HCT116 (cell line): ENCODE results near the gene SAMMSON. TPM values are rescaled to one million over a fixed set of nuclear protein-coding genes. Genes with fewer than 3 reads are reported as not detected.

Source experiments
- ATAC-seq: fragments of 200-7000 bp; cut with Tn5 transposase; 2 replicates; pipeline ENCODE4 v1.9.1; 2020; ENCODE audit warnings: mild to moderate bottlenecking, moderate library complexity
- BruUV-seq: library from RNA; stranded (reverse); fragments of 400-500 nt; replicated peaks from 2 replicates; lab custom pipeline; 2021; lab: Mats Ljungman, UMichigan
- CTCF ChIA-PET: fragments of 300-600 bp; sonication (Branson Sonifier 250); formaldehyde crosslinking; loops from one replicate; lab custom pipeline; 2021; ENCODE audit warnings: antibody characterized with exemption; lab: Charles Lee
- POLR2A ChIA-PET: fragments of 300-600, 350-600 bp; sonication (Branson Sonifier 250); formaldehyde crosslinking; loops from one replicate; lab custom pipeline; 2021; ENCODE audit warnings: antibody characterized with exemption; lab: Charles Lee
- RAD21 ChIA-PET, 2 experiments: fragments of 300-600 bp; sonication (Branson Sonifier 250); formaldehyde crosslinking; loops; one replicate each; lab custom pipeline; 2023; ENCODE audit warnings: low total read pairs in 2 of 2; ENCODE audit not compliant: uncharacterized antibody in 2 of 2, unreplicated experiment in 2 of 2, low non-redundant PET in 1 of 2; lab: Charles Lee
- DNase-seq: peaks from one replicate; pipeline ENCODE4 v3.0.0-alpha.2; 2010; ENCODE audit warnings: low read depth, low spot score
- H2AFZ ChIP-seq: fragments of 200-600 bp; shearing (Covaris generic), sonication (generic); 2 replicates; pipeline ENCODE4 v1.6.1; 2017; ENCODE audit warnings: low read depth, mixed run types, mixed read lengths, antibody characterized with exemption, low read length; ENCODE audit not compliant: poor library complexity, severe bottlenecking
- H3K27ac ChIP-seq: 2 replicates; pipeline ENCODE4 v1.5.1; 2012; ENCODE audit warnings: low read depth, low read length
- H3K27me3 ChIP-seq: fragments of 200-600 bp; sonication (generic); 2 replicates; pipeline ENCODE4 v1.6.1; 2016; ENCODE audit warnings: mixed run types, low read length, mixed read lengths; ENCODE audit not compliant: insufficient read depth
- H3K36me3 ChIP-seq, 2 experiments: fragments of 200-500 bp in 1 of 2; fragments of 200-600 bp in 1 of 2; sonication (Bioruptor generic) in 1 of 2; sonication (generic) in 1 of 2; 2 replicates each; pipeline versions ENCODE4 v1.5.1 to v1.6.1; 2014 to 2016; ENCODE audit warnings: low read length in 2 of 2, inconsistent platforms in 1 of 2, mixed read lengths in 1 of 2, mixed run types in 1 of 2; ENCODE audit not compliant: insufficient read depth in 2 of 2, control insufficient read depth in 1 of 2
- H3K4me1 ChIP-seq, 2 experiments: fragments of 200-600 bp in 1 of 2; sonication (generic) in 1 of 2; 2 replicates each; pipeline versions ENCODE4 v1.5.1 to v1.6.1; 2012 to 2017; ENCODE audit warnings: low read length in 2 of 2, inconsistent platforms in 1 of 2, mild to moderate bottlenecking in 1 of 2, mixed read lengths in 1 of 2, mixed run types in 1 of 2, moderate library complexity in 1 of 2; ENCODE audit not compliant: insufficient read depth in 2 of 2, control insufficient read depth in 1 of 2
- H3K4me2 ChIP-seq: fragments of 200-600 bp; sonication (generic); 2 replicates; pipeline ENCODE4 v1.6.1; 2017; ENCODE audit warnings: mixed run types, low read length, mixed read lengths
- H3K4me3 ChIP-seq, 2 experiments: fragments of 200-600 bp in 1 of 2; sonication (generic) in 1 of 2; replicated peaks in 1 of 2; 2 replicates each; pipeline ENCODE4 v1.5.1; 2011 to 2016; ENCODE audit warnings: low read length in 2 of 2, control low read depth in 1 of 2, low read depth in 1 of 2, mild to moderate bottlenecking in 1 of 2, mixed read lengths in 1 of 2, mixed run types in 1 of 2
- H3K79me2 ChIP-seq: fragments of 200-600 bp; sonication (generic); 2 replicates; pipeline ENCODE4 v1.6.1; 2017; ENCODE audit warnings: mild to moderate bottlenecking, mixed run types, low read length, moderate library complexity, mixed read lengths; ENCODE audit not compliant: insufficient read depth
- H3K9ac ChIP-seq: fragments of 200-600 bp; sonication (generic); 2 replicates; pipeline ENCODE4 v1.6.1; 2016; ENCODE audit warnings: low read length, mixed read lengths
- H3K9me2 ChIP-seq: fragments of 200-600 bp; sonication (generic), shearing (Covaris generic); 2 replicates; pipeline ENCODE4 v1.6.1; 2017; ENCODE audit warnings: mixed run types, mild to moderate bottlenecking, moderate library complexity; ENCODE audit not compliant: insufficient read depth
- H3K9me3 ChIP-seq, 2 experiments: fragments of 200-500 bp in 1 of 2; fragments of 200-600 bp in 1 of 2; sonication (Bioruptor generic) in 1 of 2; sonication (generic) in 1 of 2; 2 replicates each; pipeline ENCODE4 v1.6.1; 2014 to 2017; ENCODE audit warnings: low read length in 2 of 2, mixed read lengths in 2 of 2, inconsistent platforms in 1 of 2, low read depth in 1 of 2, mild to moderate bottlenecking in 1 of 2, mixed run types in 1 of 2, moderate library complexity in 1 of 2; ENCODE audit not compliant: control insufficient read depth in 1 of 2, insufficient read depth in 1 of 2
- H4K20me1 ChIP-seq: fragments of 200-600 bp; sonication (generic), shearing (Covaris generic); 2 replicates; pipeline ENCODE4 v1.6.1; 2017; ENCODE audit warnings: mixed run types, mild to moderate bottlenecking, moderate library complexity; ENCODE audit not compliant: insufficient read depth
- ATF3 ChIP-seq: IDR thresholded peaks from 2 replicates; pipeline ENCODE4 v1.6.1; 2012
- CEBPB ChIP-seq: IDR thresholded peaks from 2 replicates; pipeline ENCODE4 v1.6.1; 2012; ENCODE audit warnings: low read depth
- EGR1 ChIP-seq: IDR thresholded peaks from 2 replicates; pipeline ENCODE4 v1.6.1; 2012; ENCODE audit warnings: low read depth
- ELF1 ChIP-seq: IDR thresholded peaks from 2 replicates; pipeline ENCODE4 v1.6.1; 2012; ENCODE audit warnings: low read depth, borderline replicate concordance
- FOSL1 ChIP-seq: IDR thresholded peaks from 2 replicates; pipeline ENCODE4 v1.6.1; 2012; ENCODE audit warnings: low read depth
- JUND ChIP-seq: IDR thresholded peaks from 2 replicates; pipeline ENCODE4 v1.6.1; 2012
- POLR2A ChIP-seq: IDR thresholded peaks from 2 replicates; pipeline ENCODE4 v1.7.0; 2011; ENCODE audit warnings: borderline replicate concordance; ENCODE audit not compliant: insufficient read depth, insufficient read length; ENCODE audit errors: extremely low read depth
- POLR2AphosphoS5 ChIP-seq: IDR thresholded peaks from 2 replicates; pipeline ENCODE4 v1.6.1; 2011; ENCODE audit warnings: mild to moderate bottlenecking, low read depth, low read length, moderate library complexity
- REST ChIP-seq: IDR thresholded peaks from 2 replicates; pipeline ENCODE4 v1.6.1; 2012; ENCODE audit warnings: low read depth
- SIN3A ChIP-seq: IDR thresholded peaks from 2 replicates; pipeline ENCODE4 v1.6.1; 2012; ENCODE audit warnings: low read depth
- SP1 ChIP-seq: IDR thresholded peaks from 2 replicates; pipeline ENCODE4 v1.6.1; 2012; ENCODE audit warnings: low read depth
- SRF ChIP-seq: IDR thresholded peaks from 2 replicates; pipeline ENCODE4 v1.6.1; 2012; ENCODE audit warnings: low read depth
- TCF7L2 ChIP-seq: IDR thresholded peaks from 2 replicates; pipeline ENCODE4 v1.7.0; 2011; ENCODE audit warnings: borderline replicate concordance, inconsistent platforms; ENCODE audit not compliant: insufficient read depth, insufficient read length; ENCODE audit errors: extremely low read depth
- ZNF274 ChIP-seq: fragments of 200-500 bp; sonication (Bioruptor generic); IDR thresholded peaks from 2 replicates; pipeline ENCODE4 v1.6.1; 2014; ENCODE audit warnings: mild to moderate bottlenecking, low read depth, low read length, inconsistent platforms
- intact Hi-C: fragments of 100-400 bp; cut with micrococcal nuclease; formaldehyde crosslinking; loops from 2 replicates; pipeline ENCODE4 v1.10.0; 2022
- total RNA-seq: library from RNA; stranded (reverse); gene quantifications from one replicate; pipeline ENCODE4 v1.2.1, GENCODE V29; 2021; ENCODE audit not compliant: unreplicated experiment

The SAMMSON gene
- total RNA-seq, 1 experiment from 2014 or later = not detected

GRCh38 chr3:70020906-70021660 lies 21.6 kb downstream of the SAMMSON start:
- H3K9me3 ChIP-seq = no peaks in the 10 kb centered on the region
- no peaks in the 10 kb centered on the region for H4K20me1 ChIP-seq
- no peaks in the 10 kb centered on the region for H3K27me3 ChIP-seq
- ATAC-seq (no peak), DNase-seq (no peak)
- ChIA-PET POLR2A (no interaction called here), RAD21 (no interaction called here), CTCF (no interaction called here)
- H3K4me3 ChIP-seq = no peak overlapping the region
- no peaks in the 10 kb centered on the region for H3K9me2 ChIP-seq
- intact Hi-C loops = no loop called here
- no peak overlapping the region for H3K4me2 ChIP-seq
- no peak overlapping the region for H2AFZ ChIP-seq
- no peak overlapping the region for H3K27ac ChIP-seq
- no peaks in the 10 kb centered on the region for H3K4me1 ChIP-seq
- BruUV-seq = no TSS peak
- H3K79me2 ChIP-seq = no peaks in the 10 kb centered on the region
- H3K9ac ChIP-seq = no peak overlapping the region
- TF ChIP-seq JUND (no peak), TCF7L2 (no peak), SP1 (no peak), SIN3A (no peak), REST (no peak), CEBPB (no peak), FOSL1 (no peak), ATF3 (no peak), ZNF274 (no peak), ELF1 (no peak), EGR1 (no peak), SRF (no peak), POLR2A (no peak), POLR2AphosphoS5 (no peak)
- TF ChIP-seq, all 23 proteins: peak for 0
- H3K36me3 ChIP-seq = no peaks in the 10 kb centered on the region
